Liver (tissue), 9 donors: ENCODE results near the gene DSCAML1. TPM values are rescaled to one million over a fixed set of nuclear protein-coding genes. Genes with fewer than 3 reads are reported as not detected.
"Not testable (repeated sequence)": the region's sequence is repeated elsewhere in the genome, so short reads cannot be mapped to it uniquely, and the experiment has no call there.

ENCODE experiments used
- DNase-seq: peaks from one replicate; pipeline ENCODE4 v3.0.0-alpha.2; 2017; ENCODE audit warnings: low spot score
- H3K27ac ChIP-seq, 2 donors: one replicate each; pipeline ENCODE4 v1.7.0; 2013; ENCODE audit warnings: inconsistent platforms in 2 of 2, low read length in 2 of 2, control low read depth in 1 of 2, low read depth in 1 of 2, mild to moderate bottlenecking in 1 of 2
- H3K27me3 ChIP-seq, 4 donors: one replicate each; pipeline versions ENCODE4 v1.6.1 to v1.7.0; 2013; ENCODE audit warnings: low read length in 3 of 4, inconsistent platforms in 1 of 4, mild to moderate bottlenecking in 1 of 4, moderate library complexity in 1 of 4; ENCODE audit not compliant: control insufficient read depth in 4 of 4, insufficient read depth in 4 of 4
- H3K36me3 ChIP-seq, 4 donors: one replicate each; pipeline versions ENCODE4 v1.6.1 to v1.7.0; 2013; ENCODE audit warnings: low read length in 3 of 4, mild to moderate bottlenecking in 3 of 4, low read depth in 1 of 4, moderate library complexity in 1 of 4; ENCODE audit not compliant: control insufficient read depth in 4 of 4, insufficient read depth in 3 of 4
- H3K4me1 ChIP-seq, 4 donors: one replicate each; pipeline versions ENCODE4 v1.6.1 to v1.7.0; 2013; ENCODE audit warnings: low read length in 3 of 4, mild to moderate bottlenecking in 3 of 4, moderate library complexity in 1 of 4; ENCODE audit not compliant: control insufficient read depth in 4 of 4, insufficient read depth in 4 of 4
- H3K4me3 ChIP-seq, 3 donors: one replicate each; pipeline versions ENCODE4 v1.6.1 to v1.7.0; 2013; ENCODE audit warnings: low read length in 3 of 3, control low read depth in 1 of 3, low read depth in 1 of 3, mild to moderate bottlenecking in 1 of 3
- H3K9ac ChIP-seq, 2 donors: one replicate each; pipeline ENCODE4 v1.7.0; 2013; ENCODE audit warnings: low read length in 2 of 2, mild to moderate bottlenecking in 2 of 2, moderate library complexity in 2 of 2, control low read depth in 1 of 2, low read depth in 1 of 2
- H3K9me3 ChIP-seq, 4 donors: one replicate each; pipeline versions ENCODE4 v1.6.1 to v1.7.0; 2013; ENCODE audit warnings: low read length in 3 of 4; ENCODE audit not compliant: control insufficient read depth in 4 of 4
- ATF3 ChIP-seq: IDR thresholded peaks from 2 replicates; pipeline ENCODE4 v1.6.1; 2016; ENCODE audit warnings: antibody characterized with exemption
- EGR1 ChIP-seq, 2 donors: IDR thresholded peaks; 2 replicates each; pipeline ENCODE4 v1.6.1; 2016 to 2018; ENCODE audit warnings: antibody characterized with exemption in 2 of 2, low read depth in 2 of 2
- FOXA2 ChIP-seq: IDR thresholded peaks from 2 replicates; pipeline ENCODE4 v1.6.1; 2016; ENCODE audit warnings: antibody characterized with exemption
- GABPA ChIP-seq, 2 donors: IDR thresholded peaks in 1 of 2; conservative IDR thresholded peaks in 1 of 2; 2 replicates each; pipeline ENCODE4 v1.6.1; 2016; ENCODE audit warnings: antibody characterized with exemption in 2 of 2, mild to moderate bottlenecking in 1 of 2, moderate library complexity in 1 of 2
- NR2F2 ChIP-seq: IDR thresholded peaks from 2 replicates; pipeline ENCODE4 v1.6.1; 2016; ENCODE audit warnings: antibody characterized with exemption
- RAD21 ChIP-seq, 2 donors: IDR thresholded peaks; 2 replicates each; pipeline ENCODE4 v1.6.1; 2016; ENCODE audit warnings: antibody characterized with exemption in 2 of 2, mild to moderate bottlenecking in 2 of 2
- REST ChIP-seq: IDR thresholded peaks from 2 replicates; pipeline ENCODE4 v1.6.1; 2016; ENCODE audit warnings: antibody characterized with exemption, mild to moderate bottlenecking
- RXRA ChIP-seq, 2 donors: IDR thresholded peaks; 2 replicates each; pipeline ENCODE4 v1.6.1; 2017 to 2018; ENCODE audit warnings: antibody characterized with exemption in 2 of 2, mild to moderate bottlenecking in 1 of 2
- TAF1 ChIP-seq: conservative IDR thresholded peaks from 2 replicates; pipeline ENCODE4 v1.6.1; 2016; ENCODE audit warnings: antibody characterized with exemption, mild to moderate bottlenecking
- WGBS: extraction: QIAGEN DNeasy Blood & Tissue Kit; methylation state at CpG from one replicate; pipeline ENCODE4 v1.1.7; 2013; 5-methylcytosine and 5-hydroxymethylcytosine counted together
- polyA plus RNA-seq, 2 donors: library from polyadenylated mRNA; stranded (reverse) in 1 of 2; unstranded in 1 of 2; fragments of 200-250 nt in 1 of 2; fragments of >200 nt in 1 of 2; fragmentation: Nextera tagmentation in 1 of 2; extraction: Ambion mirVana in 1 of 2; gene quantifications; one replicate each; pipeline versions ENCODE4 v1.2.1 to v1.2.3, GENCODE V29; 2013 to 2015
- total RNA-seq, 2 donors: library from RNA; depleted of rRNA; stranded (reverse); fragments of >200 nt; gene quantifications; one replicate each; pipeline ENCODE4 v1.2.3, GENCODE V29; 2014
- donor health status: healthy.
- donor health status: healthy.
- donor health status: healthy.
- donor health status: healthy.
- donor health status: healthy.

The DSCAML1 gene
- total and polyA plus RNA-seq, 4 donors = 0.07 to 0.42 (median 0.20) TPM

GRCh38 chr11:117408356-117408755 lies 388.7 kb downstream of the DSCAML1 start:
- no peak for DNase-seq
- Histone ChIP-seq H3K27me3 (no peaks in the 10 kb centered on the region), H3K9me3 (peaks cover 0 to 5% (median 2%) of the 10 kb centered on the region in 4 donors), H3K9ac (no peak overlapping the region), H3K4me1 (no peaks in the 10 kb centered on the region), H3K36me3 (peaks cover 0 to 29% (median 9%) of the 10 kb centered on the region in 4 donors), H3K4me3 (no peak overlapping the region), H3K27ac (no peak overlapping the region)
- WGBS = 98% methylated on average over 3 of the region's 3 CpGs
- TF ChIP-seq REST (no peak), RXRA (IDR thresholded peaks at IDR 0.05) (no peak), ATF3 (no peak), NR2F2 (no peak), TAF1 (no peak), GABPA (IDR thresholded peaks at IDR 0.05 in 1 of 2, conservative IDR thresholded peaks at IDR 0.05 in 1 of 2) (no peak), RAD21 (IDR thresholded peaks at IDR 0.05) (no peak)

- WGBS = 99% methylated on average over 6 of the region's 6 CpGs
- no peak for DNase-seq
- Histone ChIP-seq H3K9ac (no peak overlapping the region), H3K36me3 (peaks cover 0 to 29% (median 8%) of the 10 kb centered on the region in 4 donors), H3K27me3 (no peaks in the 10 kb centered on the region), H3K9me3 (peaks cover 0 to 5% (median 2%) of the 10 kb centered on the region in 4 donors), H3K4me1 (no peaks in the 10 kb centered on the region), H3K4me3 (no peak overlapping the region), H3K27ac (no peak overlapping the region)
- no peak for TF ChIP-seq REST
- TF ChIP-seq FOXA2 = no peak
- no peak for TF ChIP-seq EGR1 (IDR thresholded peaks at IDR 0.05; ENCODE audit: low read depth in 2 of 2)
Observed at GRCh38 chr11:117407016-117407415, 390.0 kb downstream of the DSCAML1 start.

GRCh38 chr11:117405898-117406297 lies 391.1 kb downstream of the DSCAML1 start:
- not testable (repeated sequence) for H3K4me3 ChIP-seq, H3K9me3 ChIP-seq, H3K27ac ChIP-seq, DNase-seq, H3K27me3 ChIP-seq, H3K4me1 ChIP-seq, H3K9ac ChIP-seq
- peaks cover 0 to 23% (median 7%) of the 10 kb centered on the region in 4 donors for H3K36me3 ChIP-seq
- 98% methylated on average over 2 of the region's 2 CpGs for WGBS

- not testable (repeated sequence) for H3K4me1 ChIP-seq, H3K27me3 ChIP-seq, H3K4me3 ChIP-seq, H3K27ac ChIP-seq, H3K9me3 ChIP-seq, DNase-seq, H3K9ac ChIP-seq
- peaks cover 5 to 36% (median 18%) of the 10 kb centered on the region in 4 donors for H3K36me3 ChIP-seq
- 98% methylated on average over 2 of the region's 2 CpGs for WGBS
Observed at GRCh38 chr11:117399100-117399840, 397.7 kb downstream of the DSCAML1 start.

GRCh38 chr11:117398618-117399017 lies 398.4 kb downstream of the DSCAML1 start:
- H3K27ac ChIP-seq, H3K27me3 ChIP-seq, DNase-seq, H3K4me3 ChIP-seq, H3K4me1 ChIP-seq, H3K9me3 ChIP-seq, H3K9ac ChIP-seq: not testable (repeated sequence)
- peaks cover 6 to 36% (median 21%) of the 10 kb centered on the region in 4 donors for H3K36me3 ChIP-seq
- WGBS = 96% methylated on average over 2 of the region's 2 CpGs
